GM10248 (cell line): ENCODE data around the gene JOSD2.

Experiments
- CTCF ChIA-PET: fragments of 300-600 bp; sonication (Branson Sonifier 250); formaldehyde crosslinking; extraction: SDS; loops from one replicate; lab custom pipeline; 2021; ENCODE audit warnings: antibody characterized with exemption; lab: Yijun Ruan, JAX
- POLR2A ChIA-PET: fragments of 350-650 bp; sonication (Branson Sonifier 250); formaldehyde crosslinking; extraction: SDS; loops from one replicate; lab custom pipeline; 2020; ENCODE audit warnings: antibody characterized with exemption; lab: Yijun Ruan, JAX
- DNase-seq: peaks from one replicate; pipeline ENCODE4 v3.0.0; 2012; ENCODE audit errors: extremely low spot score
- TF ChIP-seq, protein P1 (sequence below): IDR thresholded peaks from 2 replicates; pipeline ENCODE4 v1.5.1; 2012; ENCODE audit warnings: mild to moderate bottlenecking, low read depth; ENCODE audit errors: extremely low read depth, missing control alignments, control extremely low read depth

JOSD2 gene

DNA sequence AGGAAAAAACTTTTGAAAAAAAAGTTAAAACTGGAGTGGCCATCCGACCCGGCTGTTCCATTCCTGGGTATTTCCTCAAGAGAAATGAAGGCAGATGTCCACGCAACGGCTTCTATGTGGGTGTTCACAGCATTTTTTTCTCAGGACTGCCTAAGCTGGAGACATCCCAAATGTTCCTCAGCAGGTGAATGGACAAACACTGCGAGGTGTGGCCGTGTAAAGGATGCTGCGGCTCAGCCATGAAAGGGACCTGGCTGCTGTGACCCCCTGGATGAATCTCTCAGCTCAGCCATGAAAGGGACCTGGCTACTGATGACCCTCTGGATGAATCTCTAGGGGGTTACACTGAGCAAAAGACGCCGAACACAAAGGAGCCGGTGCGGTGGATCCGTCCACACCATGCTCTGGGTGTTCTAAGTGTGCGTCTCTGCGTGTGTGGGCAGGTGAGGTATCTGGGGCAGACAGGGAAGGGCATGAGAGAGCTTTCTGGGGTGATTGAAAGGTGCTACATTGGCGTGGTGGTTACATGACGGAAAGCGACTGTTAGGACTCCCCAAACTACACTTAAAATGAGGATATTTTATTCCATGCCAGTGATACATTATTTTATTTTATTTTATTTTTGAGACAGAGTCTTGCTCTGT lies 10.0 kb upstream of the JOSD2 start:
- CTCF ChIA-PET: interaction anchor here (1.5 to 4.6 kb wide), 2 partner anchors 17 to 35 kb away, joined by 6 to 19 read pairs; no protein-coding TSS in a partner anchor
- TF ChIP-seq, protein P1, sequence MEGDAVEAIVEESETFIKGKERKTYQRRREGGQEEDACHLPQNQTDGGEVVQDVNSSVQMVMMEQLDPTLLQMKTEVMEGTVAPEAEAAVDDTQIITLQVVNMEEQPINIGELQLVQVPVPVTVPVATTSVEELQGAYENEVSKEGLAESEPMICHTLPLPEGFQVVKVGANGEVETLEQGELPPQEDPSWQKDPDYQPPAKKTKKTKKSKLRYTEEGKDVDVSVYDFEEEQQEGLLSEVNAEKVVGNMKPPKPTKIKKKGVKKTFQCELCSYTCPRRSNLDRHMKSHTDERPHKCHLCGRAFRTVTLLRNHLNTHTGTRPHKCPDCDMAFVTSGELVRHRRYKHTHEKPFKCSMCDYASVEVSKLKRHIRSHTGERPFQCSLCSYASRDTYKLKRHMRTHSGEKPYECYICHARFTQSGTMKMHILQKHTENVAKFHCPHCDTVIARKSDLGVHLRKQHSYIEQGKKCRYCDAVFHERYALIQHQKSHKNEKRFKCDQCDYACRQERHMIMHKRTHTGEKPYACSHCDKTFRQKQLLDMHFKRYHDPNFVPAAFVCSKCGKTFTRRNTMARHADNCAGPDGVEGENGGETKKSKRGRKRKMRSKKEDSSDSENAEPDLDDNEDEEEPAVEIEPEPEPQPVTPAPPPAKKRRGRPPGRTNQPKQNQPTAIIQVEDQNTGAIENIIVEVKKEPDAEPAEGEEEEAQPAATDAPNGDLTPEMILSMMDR: no peak
- DNase-seq: no peak
- POLR2A ChIA-PET: no interaction called here

DNA sequence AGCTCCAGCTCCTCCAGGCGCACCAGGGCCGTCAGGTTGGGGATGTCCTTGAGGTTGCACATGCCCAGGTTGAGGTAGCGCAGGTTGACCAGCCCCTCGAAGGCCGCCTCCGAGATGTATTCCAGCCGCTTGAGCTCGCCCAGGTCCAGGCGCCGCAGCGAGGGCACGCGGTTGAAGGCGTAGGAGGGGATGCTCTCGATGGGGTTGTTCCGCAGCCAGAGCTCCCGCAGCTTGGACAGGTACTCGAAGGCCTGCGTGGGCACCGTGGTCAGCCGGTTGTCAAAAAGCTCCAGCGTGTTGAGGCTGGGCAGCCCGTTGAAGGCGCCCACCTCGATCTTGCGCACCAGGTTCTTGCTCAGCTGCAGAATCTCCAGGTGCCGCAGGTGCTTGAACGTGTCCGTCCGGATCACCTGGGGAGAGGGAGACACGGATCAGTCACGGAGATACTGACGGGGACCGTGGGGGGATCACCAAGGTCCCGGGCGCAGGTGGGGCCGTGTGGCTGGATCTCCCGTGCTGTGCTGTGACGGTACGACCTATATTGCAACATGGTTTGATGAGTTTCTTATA lies 8.1 kb upstream of the JOSD2 start:
- TF ChIP-seq, protein P1: no peak
- CTCF ChIA-PET: interaction anchor here (1.3 kb wide), 1 partner anchor 19 kb away, joined by 6 read pairs; no protein-coding TSS in a partner anchor
- POLR2A ChIA-PET: no interaction called here
- DNase-seq: no peak

DNA sequence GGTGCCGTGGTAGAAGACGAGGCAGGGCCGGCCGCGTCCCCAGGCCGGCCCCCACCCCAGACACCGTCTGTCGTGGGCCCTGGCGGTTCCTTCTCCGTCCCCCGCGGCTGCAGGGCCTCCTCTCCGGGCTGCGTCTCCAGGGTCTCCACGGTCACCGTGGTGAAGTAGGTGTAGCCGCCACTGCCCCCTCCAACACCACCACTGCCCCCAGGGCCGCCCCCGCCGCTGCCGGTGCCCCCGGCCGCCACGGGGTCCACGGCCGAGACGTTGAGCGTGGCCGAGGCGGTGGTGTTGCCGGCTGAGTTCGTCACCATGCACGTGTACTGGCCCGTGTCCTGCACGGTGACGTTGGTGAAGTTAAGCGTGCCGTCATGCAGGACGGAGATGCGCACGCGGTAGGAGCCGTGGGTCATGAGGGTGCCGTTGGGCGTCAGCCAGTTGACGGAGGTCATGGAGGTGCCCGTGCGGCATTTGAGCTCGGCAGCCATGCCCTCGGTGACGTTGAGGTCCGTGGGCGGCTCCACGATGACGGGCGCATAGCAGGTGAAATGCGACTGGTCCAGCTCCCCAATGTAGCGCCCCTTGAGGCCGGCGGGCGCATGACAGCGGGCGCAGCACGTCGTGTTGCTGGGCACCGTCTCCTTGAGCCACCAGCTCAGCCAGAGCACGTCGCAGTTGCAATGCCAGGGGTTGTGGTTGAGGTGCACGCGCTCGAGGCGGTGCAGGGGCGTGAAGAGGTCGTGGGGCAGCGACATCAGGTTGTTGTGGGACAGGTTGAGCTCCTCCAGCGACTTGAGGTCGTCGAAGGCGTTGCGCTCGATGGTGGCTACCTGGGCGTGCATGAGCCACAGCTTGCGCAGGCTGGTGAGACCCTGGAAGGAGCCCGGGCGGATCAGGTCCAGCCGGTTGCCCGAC lies 7.4 kb upstream of the JOSD2 start:
- no peak for DNase-seq
- TF ChIP-seq, protein P1: no peak
- ChIA-PET CTCF (interaction anchor here (1.3 kb wide), 1 partner anchor 19 kb away, joined by 6 read pairs; no protein-coding TSS in a partner anchor), POLR2A (interaction anchor here (0.6 kb wide), 1 partner anchor 405 kb away, joined by 5 read pairs; no protein-coding TSS in a partner anchor)

DNA sequence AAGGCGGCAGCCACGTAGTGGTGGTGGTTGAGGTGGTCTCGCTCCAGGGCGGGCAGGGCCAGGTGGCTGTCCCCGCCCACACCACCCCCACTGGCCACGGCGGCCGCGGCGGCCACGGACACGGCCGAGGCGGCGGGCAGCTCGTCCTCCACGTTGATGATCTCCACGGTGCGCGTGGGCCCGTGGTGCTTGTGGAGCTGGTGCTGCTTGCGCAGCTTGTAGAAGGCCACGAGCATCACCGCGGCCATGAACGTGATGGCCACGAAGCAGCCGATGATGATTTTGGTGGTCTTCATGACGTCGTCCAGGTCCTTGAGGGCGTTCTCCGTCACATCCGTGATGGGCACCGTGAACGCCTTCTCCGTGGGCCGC lies 6.7 kb upstream of the JOSD2 start:
- POLR2A ChIA-PET: no interaction called here
- no peak for DNase-seq
- CTCF ChIA-PET: no interaction called here
- TF ChIP-seq, protein P1: no peak

DNA sequence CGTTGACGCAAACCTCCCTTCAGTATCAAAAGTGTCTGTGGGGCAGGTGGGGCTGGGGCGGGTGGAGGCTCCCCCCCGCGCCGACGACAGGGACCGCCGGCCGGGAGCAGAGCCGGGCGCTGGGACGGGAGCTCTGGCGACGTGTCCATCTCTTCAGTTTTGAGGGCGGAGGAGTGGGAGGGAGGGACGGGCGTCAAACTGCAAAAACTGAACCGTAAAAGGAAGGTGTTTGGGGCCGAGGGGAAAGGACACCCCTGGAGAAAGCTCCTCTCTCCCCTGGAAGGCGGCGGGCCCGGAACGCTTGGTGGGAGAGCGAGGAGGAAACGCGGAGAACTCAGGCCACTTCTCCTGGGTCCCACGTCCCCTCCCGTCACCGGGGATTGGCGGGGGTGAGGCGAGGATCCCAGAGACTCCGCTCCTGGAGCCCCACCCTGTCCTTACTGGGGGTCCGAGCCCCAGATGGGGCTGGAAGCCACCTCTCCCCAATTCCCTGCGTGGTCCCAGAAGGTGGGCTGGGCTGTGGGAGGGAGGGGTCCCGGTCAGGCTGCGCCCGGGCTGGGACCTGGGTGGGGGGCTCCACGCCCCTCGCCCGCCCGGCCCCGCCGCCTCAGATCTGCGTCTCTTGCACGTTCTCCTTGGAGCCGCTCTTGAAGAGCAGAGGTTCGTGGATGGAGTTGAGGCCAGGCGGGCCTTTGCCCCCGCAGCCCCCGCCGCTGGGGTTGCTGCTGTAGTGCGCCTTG lies 6.1 kb upstream of the JOSD2 start:
- TF ChIP-seq, protein P1: no peak
- POLR2A ChIA-PET: interaction anchor here (0.6 kb wide), 1 partner anchor 29 kb away, joined by 4 read pairs; no protein-coding TSS in a partner anchor
- CTCF ChIA-PET: no interaction called here

More for the DNA sequence above, 6.1 kb upstream of the JOSD2 start:
- no peak for DNase-seq
